Urothelium cell line (cell line): ENCODE data around the gene MATK.
"Not testable (repeated sequence)": the region's sequence is repeated elsewhere in the genome, so short reads cannot be mapped to it uniquely, and the experiment has no call there.

Experiments
- DNase-seq: peaks from one replicate; pipeline ENCODE4 v3.0.0; 2011; ENCODE audit warnings: low spot score, mixed read lengths
- FAIRE-seq: peaks from 2 replicates; lab custom pipeline; 2011; peaks lifted over from hg19 to GRCh38; lab: Jason Lieb, UNC

MATK gene

GRCh38 chr19:3757705-3758104 is 28.5 kb downstream of the MATK start:
- not testable (repeated sequence) for DNase-seq, FAIRE-seq

GRCh38 chr19:3753631-3754410 is 32.4 kb downstream of the MATK start:
- DNase-seq (no peak), FAIRE-seq (no peak)

GRCh38 chr19:3752492-3752891 is 33.7 kb downstream of the MATK start:
- FAIRE-seq (no peak), DNase-seq (no peak)

GRCh38 chr19:3751236-3751635 is 34.9 kb downstream of the MATK start:
- FAIRE-seq (no peak), DNase-seq (no peak)

- no peak for FAIRE-seq
These were observed 36.0 kb downstream of the MATK start for GRCh38 chr19:3750211-3750610.

GRCh38 chr19:3748965-3749364 is 37.2 kb downstream of the MATK start:
- DNase-seq = no peak

More at GRCh38 chr19:3750211-3750610, 36.0 kb downstream of the MATK start:
- DNase-seq = no peak

GRCh38 chr19:3746371-3747056 is 39.7 kb downstream of the MATK start:
- no peak for FAIRE-seq
- DNase-seq = no peak

More at GRCh38 chr19:3748965-3749364, 37.2 kb downstream of the MATK start:
- FAIRE-seq = no peak

- no peak for DNase-seq
- no peak for FAIRE-seq
These were observed 40.7 kb downstream of the MATK start for GRCh38 chr19:3745363-3746045.

- DNase-seq (no peak), FAIRE-seq (no peak)
These were observed 42.7 kb downstream of the MATK start for GRCh38 chr19:3743486-3743885.

- DNase-seq (no peak), FAIRE-seq (no peak)
These were observed 45.8 kb downstream of the MATK start for GRCh38 chr19:3740431-3740830.

- DNase-seq (no peak), FAIRE-seq (no peak)
These were observed 47.5 kb downstream of the MATK start for GRCh38 chr19:3738477-3739220.

GRCh38 chr19:3737487-3738205 is 48.5 kb downstream of the MATK start:
- FAIRE-seq (no peak), DNase-seq (no peak)

GRCh38 chr19:3736106-3736724 is 50.0 kb downstream of the MATK start:
- no peak for DNase-seq
- no peak for FAIRE-seq

- DNase-seq (no peak), FAIRE-seq (no peak)
These were observed 51.9 kb downstream of the MATK start for GRCh38 chr19:3734310-3734600.

GRCh38 chr19:3733549-3734309 is 52.5 kb downstream of the MATK start:
- DNase-seq (no peak), FAIRE-seq (no peak)

GRCh38 chr19:3732108-3732507 is 54.1 kb downstream of the MATK start:
- FAIRE-seq (no peak), DNase-seq (no peak)

- DNase-seq (no peak), FAIRE-seq (no peak)
These were observed 55.7 kb downstream of the MATK start for GRCh38 chr19:3730457-3730958.
